Right ventricle myocardium superior (tissue), 1 donor: ENCODE results near the gene FBXL14. TPM values are rescaled to one million over a fixed set of nuclear protein-coding genes. Genes with fewer than 3 reads are reported as not detected.
"Not testable (repeated sequence)": the region's sequence is repeated elsewhere in the genome, so short reads cannot be mapped to it uniquely, and the experiment has no call there.

Experiments
- ATAC-seq: fragments of 200-7000 bp; cut with Tn5 transposase; one replicate; pipeline ENCODE4 v1.9.1; 2020; ENCODE audit warnings: mild to moderate bottlenecking; ENCODE audit not compliant: poor library complexity
- DNase-seq: peaks from one replicate; pipeline ENCODE4 v3.0.0-alpha.2; 2020
- intact Hi-C: fragments of 100-400 bp; cut with DNase I; formaldehyde crosslinking; loops from one replicate; pipeline ENCODE4 v1.11.2; 2022
- total RNA-seq: library from RNA; stranded (reverse); fragmentation: NEBNext Ultra II Directional; extraction: Animal tissue kit (Norgen Biotek cat#: 25700); gene quantifications from one replicate; pipeline ENCODE4 v1.2.1, GENCODE V29; 2021
- donor health status: DM: no; HTN: yes; CAD: no; lungs with severe emphysema.

Gene FBXL14
- total RNA-seq, 1 donor from 2014 or later = 7.0 TPM

DNA sequence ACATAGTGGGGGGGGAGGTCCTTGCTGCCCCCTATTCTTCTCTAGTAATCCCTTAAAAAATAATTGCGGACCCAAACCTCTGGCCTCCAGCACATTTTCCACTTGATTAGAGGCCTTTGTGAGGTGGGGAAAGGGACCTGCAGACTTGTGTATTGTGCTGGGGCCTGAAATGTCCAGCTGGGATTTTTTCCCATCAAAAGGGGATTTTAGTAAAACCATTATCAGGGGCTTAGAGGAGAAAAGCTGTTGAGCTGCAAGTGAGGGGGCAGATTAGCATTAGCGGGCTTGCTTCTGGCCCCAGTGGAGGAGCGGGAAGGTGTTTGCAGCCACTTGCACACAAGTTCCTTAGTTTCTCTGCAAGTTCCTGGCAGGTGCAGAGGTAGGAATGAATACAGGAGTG, 13.9 kb downstream of the FBXL14 start:
- DNase-seq = no peak
- intact Hi-C loops = no loop called here
- ATAC-seq = no peak

DNA sequence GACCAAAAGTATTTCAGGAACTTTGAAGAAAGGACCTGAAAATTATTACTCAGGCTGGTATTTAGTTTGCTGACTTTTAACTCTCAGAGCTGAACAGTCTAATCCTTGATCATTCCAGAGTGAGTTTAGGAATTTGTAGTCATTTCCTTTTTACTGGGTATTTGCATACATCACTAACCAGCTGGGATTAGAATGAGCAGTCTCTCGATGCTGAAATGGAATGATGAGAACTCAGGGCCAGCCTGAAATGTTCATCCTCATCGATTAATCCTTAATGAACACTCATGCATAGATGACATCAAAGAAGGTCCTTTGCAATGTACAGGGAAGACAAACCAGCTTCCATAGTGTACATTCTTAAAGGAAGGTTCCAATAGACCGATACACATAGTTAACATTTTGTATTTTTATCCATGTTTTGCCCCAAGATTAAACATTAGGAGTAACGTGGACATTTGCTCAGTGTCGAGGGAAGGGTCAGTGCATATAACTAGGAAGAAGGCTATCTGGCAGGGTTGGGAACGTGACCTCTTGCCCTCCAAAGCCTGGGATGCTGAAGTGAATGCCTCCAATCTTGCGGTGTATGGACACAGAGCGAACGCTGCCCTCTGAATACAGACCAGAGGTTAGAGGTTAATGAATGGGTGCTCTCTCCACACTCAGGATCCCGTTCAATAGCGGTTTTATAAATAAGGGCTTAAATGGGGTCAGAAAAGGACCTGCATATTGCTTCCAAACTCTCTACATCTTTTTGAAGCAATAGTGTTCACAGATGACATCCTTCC, 14.5 kb downstream of the FBXL14 start:
- intact Hi-C loops = no loop called here
- DNase-seq = no peak
- no peak for ATAC-seq

DNA sequence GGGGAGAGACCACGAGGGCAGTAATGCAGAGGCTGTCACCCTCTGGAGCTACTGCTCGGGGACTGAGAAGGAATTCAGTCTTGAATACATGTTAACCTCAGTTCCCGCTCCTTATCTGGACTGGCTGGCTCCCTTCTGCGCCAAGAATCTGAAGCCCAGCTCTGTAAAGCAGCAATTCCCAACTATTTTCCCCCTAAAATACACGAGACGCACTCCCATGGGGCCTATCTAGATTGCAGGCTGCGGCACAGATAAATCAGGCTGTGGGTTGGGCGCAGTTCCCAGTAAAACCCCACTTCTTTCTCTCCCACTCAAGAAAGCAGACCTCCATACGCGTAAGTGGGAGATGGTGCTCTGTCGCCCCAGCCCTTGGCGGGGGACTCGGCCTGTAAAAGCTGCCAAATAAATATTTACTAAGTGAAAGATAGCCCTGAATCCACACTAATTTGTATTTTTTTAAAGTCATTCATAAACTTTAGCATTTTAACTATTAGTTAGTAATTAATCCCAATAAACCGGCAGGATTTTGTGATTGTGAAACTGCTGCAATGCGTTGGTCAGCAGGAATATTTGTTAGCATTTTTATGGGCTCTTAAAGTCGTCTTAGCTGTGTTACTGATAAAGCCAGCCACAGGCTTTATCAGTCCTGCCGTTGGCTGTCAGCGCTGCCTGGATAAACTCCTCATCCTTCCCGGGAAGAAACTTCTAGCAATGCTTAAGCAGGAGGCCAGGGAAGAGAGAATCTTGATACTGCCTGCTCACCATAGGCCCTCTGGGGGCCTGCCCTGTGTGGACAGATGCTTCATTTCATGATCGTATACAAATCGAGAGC, 17.8 kb downstream of the FBXL14 start:
- intact Hi-C loops = no loop called here
- peak; percentile 72 for ATAC-seq
- peak; percentile 50 for DNase-seq

DNA sequence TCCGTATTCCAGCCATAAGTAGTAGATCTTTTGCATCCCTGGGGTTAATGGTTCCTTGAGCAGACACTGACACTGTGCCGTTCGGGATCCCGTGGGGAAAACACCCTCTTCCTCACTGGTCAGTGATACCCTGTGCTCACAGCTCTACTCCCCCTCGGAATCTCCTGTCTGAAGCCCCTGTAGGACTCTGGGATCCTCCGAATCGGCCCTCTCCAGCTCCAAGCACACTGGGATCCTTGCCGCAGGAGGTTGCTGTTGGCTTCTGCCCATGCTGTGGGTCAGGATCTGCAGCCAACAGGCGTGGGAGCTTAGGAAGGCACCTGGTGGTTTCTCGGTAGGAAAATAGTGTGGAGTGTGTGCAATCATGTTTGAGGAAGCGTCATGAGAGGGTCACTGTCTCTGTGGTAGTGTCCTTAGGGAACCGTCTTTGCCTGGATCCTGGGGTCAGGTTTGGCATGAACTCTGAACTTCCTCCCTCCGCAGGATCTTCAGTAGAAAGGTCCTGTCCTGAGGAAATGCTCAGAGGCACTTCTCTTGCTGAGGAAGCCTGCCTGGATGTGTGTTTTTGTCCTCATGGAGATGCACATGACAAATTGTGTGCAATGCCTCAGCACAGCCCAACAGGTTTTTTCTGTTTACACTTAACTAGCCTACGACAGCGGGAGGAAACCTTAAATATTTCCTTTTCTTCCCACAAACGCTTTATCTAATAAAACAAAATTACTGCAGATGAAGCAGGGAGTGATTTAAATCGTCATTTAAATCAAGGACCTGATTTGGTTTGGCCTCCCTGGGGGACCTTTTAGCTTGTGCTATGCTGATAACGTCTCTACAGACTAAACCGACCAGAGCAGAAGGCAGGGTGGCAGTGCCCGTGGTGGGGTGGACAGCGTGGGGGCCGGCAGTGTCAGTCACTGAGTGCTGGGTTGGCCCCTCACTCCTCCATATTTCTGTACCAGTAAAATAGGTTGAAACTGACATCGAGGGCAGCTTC, 18.7 kb downstream of the FBXL14 start:
- ATAC-seq = peak; percentile 39
- DNase-seq = no peak
- intact Hi-C loops = no loop called here

DNA sequence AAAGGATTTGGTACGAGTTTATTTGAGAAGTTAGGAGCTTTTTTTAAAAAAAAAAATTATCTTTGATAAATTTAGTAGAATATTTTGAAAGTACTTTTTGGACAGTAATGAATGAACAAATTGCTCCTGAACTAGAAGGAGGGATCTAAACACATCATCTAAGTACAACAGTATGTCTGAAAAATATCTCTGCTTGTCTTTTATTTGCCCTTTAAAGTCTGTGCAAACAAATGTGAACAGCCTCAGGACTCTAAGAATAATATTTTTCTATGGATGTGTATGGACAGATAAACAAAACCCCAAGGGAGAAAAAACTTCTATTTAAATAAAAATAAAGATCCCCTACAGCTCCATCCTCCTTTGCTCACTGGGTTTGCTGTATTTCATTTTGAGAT, 19.5 kb downstream of the FBXL14 start:
- no peak for DNase-seq
- intact Hi-C loops = no loop called here
- no peak for ATAC-seq

DNA sequence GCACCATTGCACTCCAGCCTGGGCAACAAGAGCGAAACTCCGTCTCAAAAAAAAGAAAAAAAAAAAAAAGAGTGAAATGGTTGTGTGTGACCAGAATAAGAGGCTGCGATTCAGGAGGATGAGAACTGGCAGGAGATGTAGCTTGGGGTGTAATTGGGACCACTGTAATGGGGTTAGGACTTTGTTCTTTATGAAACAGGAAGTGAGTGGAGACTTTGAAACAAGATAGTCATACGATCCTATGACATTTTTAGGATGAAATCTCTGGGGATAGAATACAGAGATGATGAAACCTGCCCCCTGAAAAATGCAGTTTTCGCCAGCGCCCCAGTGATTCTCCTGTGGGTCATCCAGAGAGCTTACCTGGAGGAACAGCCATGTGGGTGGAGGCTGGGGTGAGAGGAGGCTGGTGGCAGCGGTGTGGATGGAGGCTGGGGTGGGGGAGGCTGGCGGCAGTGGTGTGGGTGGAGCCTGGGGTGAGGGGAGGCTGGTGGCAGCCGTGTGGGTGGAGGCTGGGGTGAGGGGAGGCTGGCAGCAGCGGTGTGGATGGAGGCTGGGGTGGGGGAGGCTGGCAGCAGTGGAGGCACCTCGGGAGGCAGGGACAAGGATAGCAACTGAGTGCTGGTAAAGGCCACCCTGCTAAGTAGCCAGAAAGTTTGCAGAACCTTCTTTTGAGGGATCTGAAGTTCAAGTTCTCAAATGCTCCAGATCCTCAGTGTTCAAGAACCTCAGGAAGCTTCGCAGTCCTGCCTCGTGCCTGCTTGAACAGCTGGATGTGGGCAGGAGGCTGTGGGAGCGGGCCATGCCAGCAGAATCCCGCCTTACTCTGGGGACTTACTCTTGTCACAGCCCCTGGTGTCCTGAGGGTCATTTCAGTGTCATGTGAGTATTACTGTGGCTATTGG, 20.2 kb downstream of the FBXL14 start:
- DNase-seq (no peak), ATAC-seq (no peak)
- intact Hi-C loops = no loop called here

DNA sequence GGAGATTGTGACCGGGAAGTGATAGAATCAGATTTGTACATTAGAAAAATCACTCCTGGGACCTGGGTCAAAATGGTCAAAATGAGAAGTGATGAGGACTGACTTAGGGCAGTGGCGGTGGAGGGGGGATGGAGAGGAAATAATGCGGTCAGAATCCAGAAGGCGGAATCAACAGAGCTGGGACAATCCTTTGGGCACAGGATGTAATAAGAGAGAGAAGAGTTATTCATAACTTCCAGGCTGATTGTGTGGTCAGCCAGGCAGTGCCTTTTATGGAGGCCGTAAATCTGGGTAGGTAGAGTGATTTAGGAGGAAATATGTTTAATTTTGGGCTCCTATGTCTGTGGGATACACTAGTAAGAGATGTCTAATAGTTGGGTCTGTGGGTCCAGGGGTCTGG, 21.6 kb downstream of the FBXL14 start:
- DNase-seq (no peak), ATAC-seq (no peak)
- intact Hi-C loops = no loop called here

DNA sequence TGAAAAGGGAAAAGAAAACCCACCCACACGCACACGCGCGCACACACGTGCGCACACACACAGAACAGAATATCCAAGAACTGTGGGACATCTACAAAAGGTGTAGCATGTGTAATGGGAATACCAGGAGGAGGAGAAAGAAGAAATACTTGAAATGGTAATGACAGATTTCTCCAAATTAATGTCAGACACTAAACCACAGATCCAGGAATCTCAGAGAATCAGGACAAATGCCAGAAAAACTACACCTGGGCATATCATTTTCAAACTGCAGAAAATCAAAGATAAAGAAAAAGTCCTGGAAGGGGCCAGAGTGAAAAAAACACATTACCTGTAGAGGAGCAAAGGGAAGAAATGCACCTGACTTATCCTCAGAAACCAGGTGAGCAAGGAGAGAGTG, 26.5 kb downstream of the FBXL14 start:
- DNase-seq (no peak), ATAC-seq (no peak)
- intact Hi-C loops = no loop called here

DNA sequence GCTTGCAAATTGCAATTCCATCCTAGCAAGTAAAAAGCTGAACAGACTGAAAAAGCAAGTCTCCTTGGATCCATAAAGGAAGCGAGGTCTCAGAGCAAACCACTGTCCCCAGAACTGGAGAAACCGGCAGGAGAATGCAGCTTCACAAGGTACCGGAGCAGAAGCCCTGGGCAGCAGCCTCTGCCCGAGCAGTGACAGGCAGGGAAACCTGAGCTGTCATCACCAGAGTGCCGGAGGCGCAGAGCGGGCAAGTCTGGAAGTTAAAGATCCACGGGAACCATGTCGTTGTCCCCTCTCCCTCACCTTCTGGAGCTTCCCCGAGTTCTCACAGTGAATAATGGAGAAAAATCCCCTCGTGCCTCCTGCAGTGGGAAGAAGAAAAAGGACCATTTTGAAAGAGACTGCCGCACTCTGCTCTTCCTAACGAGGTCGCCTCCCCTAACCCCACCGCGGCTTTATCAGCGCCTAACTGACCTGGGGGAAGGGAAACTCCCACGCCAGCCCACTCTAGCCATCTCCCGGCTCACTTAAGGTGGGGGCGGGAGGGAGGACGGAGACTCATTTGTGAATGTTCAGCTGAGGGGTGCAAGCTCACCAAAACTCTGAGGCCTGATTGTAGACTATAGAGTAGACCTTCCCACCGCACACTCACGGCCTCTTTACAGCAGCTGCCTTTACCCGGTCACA, 27.8 kb downstream of the FBXL14 start:
- intact Hi-C loops = no loop called here
- DNase-seq = no peak
- no peak for ATAC-seq

DNA sequence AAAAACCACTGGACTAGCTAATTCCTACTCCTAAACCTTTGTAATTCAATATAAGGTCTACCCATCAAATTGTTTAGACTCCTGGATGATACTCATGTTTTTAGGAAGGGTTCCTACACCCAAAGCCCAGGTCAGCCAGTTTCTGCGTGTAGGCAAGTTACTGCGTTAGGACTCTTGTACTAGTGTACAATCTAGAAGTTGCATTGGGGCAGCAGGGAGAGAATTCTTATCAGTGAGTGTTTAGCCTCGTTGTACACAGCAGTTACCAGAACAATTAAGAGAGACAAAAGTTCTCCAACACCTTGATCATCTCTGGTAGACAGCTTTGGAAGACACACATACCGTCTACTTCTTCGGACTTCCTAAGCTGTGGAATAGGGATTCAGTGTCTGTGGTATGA, 29.2 kb downstream of the FBXL14 start:
- intact Hi-C loops = no loop called here
- DNase-seq (no peak), ATAC-seq (no peak)

DNA sequence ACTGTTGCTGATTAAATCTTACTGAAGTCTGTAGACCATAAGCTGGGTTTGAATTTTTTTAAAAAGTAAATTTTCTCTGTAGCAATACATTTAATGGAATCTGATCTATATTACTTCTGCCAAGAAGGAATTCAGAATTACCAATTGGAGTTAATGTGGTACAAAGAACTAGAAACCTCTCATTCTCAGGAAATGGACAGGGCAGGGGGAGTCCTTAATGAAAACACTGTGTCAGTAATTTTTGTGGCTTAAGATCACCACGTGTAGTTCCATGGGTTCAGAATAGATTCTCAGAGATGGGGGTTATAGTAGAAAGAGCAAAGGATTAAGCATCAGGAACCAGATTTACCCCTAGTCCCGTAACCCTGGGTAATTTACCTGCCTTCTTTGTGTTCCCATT, 30.3 kb downstream of the FBXL14 start:
- no peak for DNase-seq
- no peak for ATAC-seq
- intact Hi-C loops = no loop called here

DNA sequence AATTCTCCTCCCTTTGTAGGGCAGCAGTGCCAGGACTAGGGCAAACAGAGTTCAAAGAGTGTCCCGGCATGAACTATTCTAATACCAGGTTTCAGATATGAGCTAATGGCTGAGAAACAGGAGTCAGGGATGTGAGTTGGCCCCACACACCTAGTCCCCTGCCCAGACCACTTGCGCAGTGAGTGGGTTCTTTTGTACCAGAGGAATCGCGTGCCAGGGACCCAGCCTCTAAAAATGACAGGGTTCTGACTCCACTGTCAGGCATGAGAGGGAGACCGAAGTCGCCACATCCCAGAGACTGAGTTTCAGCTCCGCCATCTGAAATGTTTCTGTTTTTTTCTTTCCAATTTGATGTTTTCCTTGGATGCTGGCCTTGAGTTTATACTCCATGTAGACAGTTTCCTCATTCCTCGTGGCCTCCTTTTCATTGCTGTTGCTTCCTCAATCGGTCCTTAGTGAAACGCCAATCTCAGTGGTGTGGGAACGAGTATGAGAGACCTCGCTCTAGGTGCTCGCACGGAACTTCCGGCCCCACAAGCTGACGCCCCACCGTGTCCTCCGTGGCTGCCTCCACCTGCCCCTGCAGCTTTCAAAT, 31.5 kb downstream of the FBXL14 start:
- intact Hi-C loops = no loop called here
- ATAC-seq (peak; percentile 25), DNase-seq (no peak)

DNA sequence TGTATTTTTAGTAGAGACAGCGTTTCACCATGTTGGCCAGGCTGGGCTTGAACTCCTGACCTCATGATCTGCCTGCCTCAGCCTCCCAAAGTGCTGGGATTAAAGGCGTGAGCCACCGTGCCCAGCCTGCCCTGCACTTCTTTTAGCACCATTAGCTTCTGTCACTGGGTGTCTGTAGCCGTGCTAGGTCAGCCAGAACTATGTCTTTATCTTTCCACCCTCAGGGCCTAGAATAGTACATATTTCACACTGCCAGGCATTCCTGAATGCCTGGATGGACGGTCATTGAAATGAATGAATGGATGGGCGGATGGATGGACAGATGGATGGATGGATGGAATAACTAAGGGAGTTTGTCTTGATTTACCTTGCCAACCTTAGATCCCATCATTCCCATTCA, 33.7 kb downstream of the FBXL14 start:
- DNase-seq = no peak
- intact Hi-C loops = no loop called here
- ATAC-seq = peak; percentile 46

DNA sequence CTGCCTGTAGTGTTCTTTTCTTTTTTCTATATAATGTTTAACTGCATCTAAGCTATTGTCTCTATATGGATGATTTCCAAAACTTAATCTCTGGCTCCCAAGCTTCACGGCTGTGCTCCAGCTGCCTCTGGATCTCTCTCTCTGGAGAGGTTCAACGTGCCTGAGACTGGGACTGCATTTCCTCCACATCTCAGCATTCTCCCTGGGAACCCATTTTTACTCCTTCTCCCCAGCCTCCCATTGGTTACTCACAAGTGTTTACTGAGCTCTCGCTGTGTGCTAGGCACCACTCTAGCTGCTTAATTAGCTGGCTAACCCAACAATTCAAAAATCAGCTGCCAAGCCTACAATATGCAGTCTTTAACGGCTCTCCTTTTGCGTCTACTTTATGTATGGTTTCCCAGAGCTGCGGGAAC, 34.7 kb downstream of the FBXL14 start:
- ATAC-seq = no peak
- intact Hi-C loops = no loop called here
- DNase-seq = no peak

DNA sequence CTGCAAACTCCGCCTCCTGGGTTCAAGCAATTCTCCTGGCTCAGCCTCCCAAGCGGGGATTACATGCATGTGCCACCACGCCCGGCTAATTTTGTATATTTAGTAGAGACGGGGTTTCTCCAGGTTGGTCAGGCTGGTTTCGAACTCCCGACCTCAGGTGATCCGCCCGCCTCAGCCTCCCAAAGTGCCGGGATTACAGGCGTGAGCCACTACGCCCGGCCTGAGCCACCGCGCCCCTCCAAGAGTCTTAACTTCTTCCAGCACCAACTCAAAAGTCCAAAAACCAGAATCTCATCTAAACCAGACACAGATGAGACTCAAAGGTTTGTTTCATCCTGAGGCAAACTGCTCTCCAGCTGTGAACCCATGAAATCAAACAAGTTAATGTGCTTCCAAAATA, 36.3 kb downstream of the FBXL14 start:
- DNase-seq, ATAC-seq, intact Hi-C loops: not testable (repeated sequence)

DNA sequence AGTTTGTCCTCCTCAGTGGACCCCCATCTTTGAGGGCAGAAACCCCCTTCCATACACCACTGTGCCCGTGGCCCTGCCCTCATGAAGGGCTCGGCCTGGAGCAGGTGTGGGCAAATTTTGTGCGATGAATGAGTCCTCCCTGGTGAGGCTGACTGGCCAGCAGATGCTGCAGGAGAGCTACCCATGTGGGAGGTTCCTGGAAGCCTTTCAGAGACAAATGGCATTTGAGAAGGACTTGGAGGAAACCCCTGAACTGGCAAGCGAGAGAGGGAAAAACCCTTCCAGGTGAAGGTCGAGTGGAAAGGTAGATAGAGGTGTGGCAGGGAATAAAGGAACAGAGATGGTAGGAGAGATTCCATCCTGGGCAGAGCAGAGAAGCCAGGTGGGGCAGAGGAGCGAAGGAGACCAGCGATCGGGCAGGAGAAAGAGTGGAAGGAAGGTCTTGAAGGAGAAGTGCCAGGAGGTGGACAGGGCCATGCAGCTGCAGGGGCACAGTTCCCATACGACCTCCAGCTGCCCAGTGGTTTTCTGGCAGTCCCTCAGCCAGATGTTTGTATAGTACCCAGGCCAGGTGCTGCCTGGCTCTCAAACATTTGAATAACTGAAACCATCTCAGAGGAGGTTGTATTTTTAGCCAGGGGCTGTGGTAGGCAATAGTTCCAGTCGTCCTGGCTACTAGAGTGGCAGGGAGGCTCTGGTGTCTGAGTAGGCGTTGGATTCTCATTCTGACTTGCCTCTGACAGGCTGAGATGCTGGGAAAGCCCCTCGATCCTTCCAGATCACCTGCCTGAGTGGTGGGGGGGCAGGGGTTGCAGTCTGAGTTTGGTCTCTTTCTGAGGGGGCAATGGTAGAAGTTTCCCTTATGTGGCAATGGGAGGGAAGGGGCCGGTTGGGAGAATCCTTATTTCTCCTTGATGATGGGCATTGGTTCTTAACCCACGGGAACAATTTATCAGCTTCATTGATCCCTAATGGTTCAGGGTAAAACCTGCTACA, 40.1 kb downstream of the FBXL14 start:
- no peak for DNase-seq
- intact Hi-C loops = no loop called here
- no peak for ATAC-seq
